D721Med (cell line): ENCODE data around the gene GLIPR2.
"Not testable (repeated sequence)": the region's sequence is repeated elsewhere in the genome, so short reads cannot be mapped to it uniquely, and the experiment has no call there.

Source experiments
- DNase-seq: peaks from one replicate; pipeline ENCODE4 v3.0.0; 2011; ENCODE audit warnings: low spot score; ENCODE audit not compliant: insufficient read length
- FAIRE-seq: peaks from 2 replicates; lab custom pipeline; 2011; peaks lifted over from hg19 to GRCh38; lab: Jason Lieb, UNC
- TF ChIP-seq, protein P1 (sequence below): IDR thresholded peaks from 2 replicates; pipeline ENCODE4 v1.5.1; 2012; ENCODE audit warnings: mild to moderate bottlenecking, control low read depth; ENCODE audit not compliant: insufficient read depth; ENCODE audit errors: missing control alignments

GLIPR2 gene

GRCh38 chr9:36129139-36129538, 7.4 kb upstream of the GLIPR2 start:
- DNase-seq (no peak), FAIRE-seq (no peak)
- TF ChIP-seq, protein P1, sequence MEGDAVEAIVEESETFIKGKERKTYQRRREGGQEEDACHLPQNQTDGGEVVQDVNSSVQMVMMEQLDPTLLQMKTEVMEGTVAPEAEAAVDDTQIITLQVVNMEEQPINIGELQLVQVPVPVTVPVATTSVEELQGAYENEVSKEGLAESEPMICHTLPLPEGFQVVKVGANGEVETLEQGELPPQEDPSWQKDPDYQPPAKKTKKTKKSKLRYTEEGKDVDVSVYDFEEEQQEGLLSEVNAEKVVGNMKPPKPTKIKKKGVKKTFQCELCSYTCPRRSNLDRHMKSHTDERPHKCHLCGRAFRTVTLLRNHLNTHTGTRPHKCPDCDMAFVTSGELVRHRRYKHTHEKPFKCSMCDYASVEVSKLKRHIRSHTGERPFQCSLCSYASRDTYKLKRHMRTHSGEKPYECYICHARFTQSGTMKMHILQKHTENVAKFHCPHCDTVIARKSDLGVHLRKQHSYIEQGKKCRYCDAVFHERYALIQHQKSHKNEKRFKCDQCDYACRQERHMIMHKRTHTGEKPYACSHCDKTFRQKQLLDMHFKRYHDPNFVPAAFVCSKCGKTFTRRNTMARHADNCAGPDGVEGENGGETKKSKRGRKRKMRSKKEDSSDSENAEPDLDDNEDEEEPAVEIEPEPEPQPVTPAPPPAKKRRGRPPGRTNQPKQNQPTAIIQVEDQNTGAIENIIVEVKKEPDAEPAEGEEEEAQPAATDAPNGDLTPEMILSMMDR = no peak

- DNase-seq, FAIRE-seq: not testable (repeated sequence)
Observed at GRCh38 chr9:36131666-36132065, 4.9 kb upstream of the GLIPR2 start.

DNA sequence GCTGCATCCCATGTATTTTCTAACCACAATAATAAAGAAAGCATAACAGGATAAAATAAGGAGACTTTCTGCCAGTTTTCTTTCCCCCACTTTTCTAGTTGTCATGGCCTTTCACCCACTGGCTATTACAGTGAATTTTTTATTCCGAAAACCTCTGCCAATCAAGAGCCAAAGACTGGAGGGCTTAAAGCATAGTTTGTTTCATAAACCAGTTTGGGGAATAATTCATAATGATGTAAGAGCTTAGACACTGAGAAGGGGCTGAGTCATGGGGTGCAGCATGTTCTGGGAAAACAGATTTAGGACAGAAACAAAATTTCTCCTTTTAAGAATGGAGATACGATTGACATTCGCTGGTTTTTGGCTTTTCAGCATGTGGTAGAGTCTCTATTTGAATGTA, 4.4 kb upstream of the GLIPR2 start:
- no peak for DNase-seq
- FAIRE-seq = no peak
- TF ChIP-seq, protein P1 = no peak

- TF ChIP-seq, protein P1 = no peak
- no peak for DNase-seq
- no peak for FAIRE-seq
Observed at GRCh38 chr9:36134761-36135505, 1.6 kb upstream of the GLIPR2 start.

GRCh38 chr9:36135741-36136271, 727 bp upstream of the GLIPR2 start:
- no peak for DNase-seq
- FAIRE-seq = no peak
- TF ChIP-seq, protein P1 = no peak

DNA sequence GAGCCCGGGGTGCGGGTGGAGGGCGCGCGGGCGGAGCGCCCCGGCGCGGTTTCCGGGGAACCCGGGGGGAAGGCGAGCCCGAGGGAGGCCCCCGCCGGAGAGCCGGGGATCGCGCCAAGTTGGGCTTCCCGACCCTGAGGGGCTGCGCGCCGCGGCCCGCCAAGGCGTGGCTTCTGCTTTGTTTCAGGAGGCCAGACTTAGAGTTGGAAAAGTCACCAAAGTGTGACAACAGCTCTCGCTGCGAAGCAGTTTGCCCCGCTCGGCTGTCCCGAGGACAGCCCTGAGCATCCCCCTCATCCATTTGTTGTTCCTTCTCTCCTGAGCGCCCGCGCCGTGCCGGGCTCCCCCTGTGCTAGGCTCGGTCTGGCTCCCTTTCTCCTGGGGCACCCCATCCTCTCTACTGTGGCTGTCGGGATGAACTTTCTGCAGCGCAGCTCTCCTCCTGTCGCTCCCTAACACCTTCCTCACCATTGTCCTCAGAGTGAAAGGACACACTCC, 410 bp downstream of the GLIPR2 start:
- DNase-seq (no peak), FAIRE-seq (no peak)
- TF ChIP-seq, protein P1 = no peak

- no peak for DNase-seq
- FAIRE-seq = no peak
- TF ChIP-seq, protein P1 = no peak
Observed at GRCh38 chr9:36137392-36138004, 965 bp downstream of the GLIPR2 start.
